Activated CD4-positive, alpha-beta T cell treated with anti-CD3 and anti-CD28 coated beads for 24 hours (primary cell): ENCODE measurements around the gene SLC12A8.

Experiments
- DNase-seq, 2 donors: peaks; one replicate each; pipeline ENCODE4 v3.0.0-alpha.2; 2020; ENCODE audit warnings: low read depth in 2 of 2

SLC12A8 gene

GRCh38 chr3:125140011-125140817, 72.3 kb downstream of the SLC12A8 start:
- no peak for DNase-seq

GRCh38 chr3:125139386-125139785, 73.2 kb downstream of the SLC12A8 start:
- no peak for DNase-seq

GRCh38 chr3:125137358-125138033, 75.1 kb downstream of the SLC12A8 start:
- DNase-seq, result no peak

GRCh38 chr3:125136966-125137357, 75.6 kb downstream of the SLC12A8 start:
- DNase-seq, result no peak

- no peak for DNase-seq
Measured at GRCh38 chr3:125136515-125136914, 76.0 kb downstream of the SLC12A8 start.

GRCh38 chr3:125134952-125135351, 77.6 kb downstream of the SLC12A8 start:
- no peak for DNase-seq

- no peak for DNase-seq
Measured at GRCh38 chr3:125132815-125133214, 79.7 kb downstream of the SLC12A8 start.

GRCh38 chr3:125129512-125129997, 83.0 kb downstream of the SLC12A8 start:
- no peak for DNase-seq

- no peak for DNase-seq
Measured at GRCh38 chr3:125128861-125129501, 83.6 kb downstream of the SLC12A8 start.

- no peak for DNase-seq
Measured at GRCh38 chr3:125126323-125126722, 86.2 kb downstream of the SLC12A8 start.

- DNase-seq, result no peak
Measured at GRCh38 chr3:125125821-125126245, 86.7 kb downstream of the SLC12A8 start.

GRCh38 chr3:125123451-125124305, 88.9 kb downstream of the SLC12A8 start:
- DNase-seq, result no peak

GRCh38 chr3:125121246-125122010, 91.1 kb downstream of the SLC12A8 start:
- no peak for DNase-seq

- DNase-seq, result no peak
Measured at GRCh38 chr3:125120379-125121122, 92.0 kb downstream of the SLC12A8 start.

GRCh38 chr3:125119752-125120378, 92.7 kb downstream of the SLC12A8 start:
- DNase-seq, result no peak

GRCh38 chr3:125118600-125118999, 93.9 kb downstream of the SLC12A8 start:
- no peak for DNase-seq

- DNase-seq, result no peak
Measured at GRCh38 chr3:125117631-125118191, 94.8 kb downstream of the SLC12A8 start.

GRCh38 chr3:125116311-125117080, 96.1 kb downstream of the SLC12A8 start:
- no peak for DNase-seq

GRCh38 chr3:125115640-125116039, 96.9 kb downstream of the SLC12A8 start:
- DNase-seq, result no peak
